ENCODE data around the gene VANGL1. TPM values are rescaled to one million over a fixed set of nuclear protein-coding genes. Genes with fewer than 3 reads are reported as not detected.
A peak's percentile ranks its signal among the peaks of the same experiment; 100 is the strongest.

The VANGL1 gene
- total and polyA plus RNA-seq, 2 of the 13 experiments (the other 11 are each of a cell fraction or from before 2014, with no cell fraction given) = 5.3 to 9.4 TPM

DNA sequence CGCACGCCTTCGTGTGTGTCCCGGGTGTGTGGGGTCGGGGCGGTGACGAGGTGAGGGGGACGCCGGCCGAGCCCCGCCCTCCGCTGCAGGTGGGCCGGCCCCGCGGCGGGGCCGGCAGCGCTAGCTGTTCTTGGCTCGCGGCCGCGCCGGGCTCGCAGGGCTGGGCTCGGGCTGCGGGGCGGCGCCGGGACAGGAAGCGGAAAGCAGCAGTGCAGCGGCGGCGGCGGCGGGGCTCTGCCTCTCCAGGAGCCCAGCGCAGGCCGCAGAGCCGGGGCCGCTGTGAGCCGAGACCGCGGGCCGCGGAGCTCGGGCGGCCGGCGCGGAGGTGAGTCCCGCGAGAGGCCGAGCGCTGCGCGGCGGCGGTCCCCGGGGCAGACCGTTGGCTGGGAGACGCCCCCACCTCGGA is at the start of gene VANGL1 (continued):
- 0 out of 2 replicates have a peak, but pooled peaks have one; percentile 12 for TF ChIP-seq ESRRA (CRISPR knock-in tag; IDR thresholded peaks at IDR 0.05; ENCODE audit: low read depth)
- 0 out of 2 replicates have a peak, but pooled peaks have one; percentile 25 for TF ChIP-seq ZMYM4 (CRISPR knock-in tag; IDR thresholded peaks at IDR 0.05)
- TF ChIP-seq GABPA (IDR thresholded peaks at IDR 0.05; ENCODE audit: low read depth, low read length) = peak; percentile 67
- no peak for TF ChIP-seq GABPA (CRISPR knock-in tag; IDR thresholded peaks at IDR 0.05; ENCODE audit: low read depth)
- peak; percentile 65; the same call in 1 of the 2 replicates for TF ChIP-seq GABPB1 (CRISPR knock-in tag; IDR thresholded peaks at IDR 0.05)
- TF ChIP-seq SP4 (CRISPR knock-in tag; IDR thresholded peaks at IDR 0.05) = 0 out of 2 replicates have a peak, but pooled peaks have one; percentile 10
- no peak for TF ChIP-seq ZNF563 (CRISPR knock-in tag; IDR thresholded peaks at IDR 0.05)
- no peak for TF ChIP-seq ZNF674 (CRISPR knock-in tag; IDR thresholded peaks at IDR 0.05; ENCODE audit: low read depth)
- no peak for TF ChIP-seq ZFP36L2 (CRISPR knock-in tag; IDR thresholded peaks at IDR 0.05)
- TF ChIP-seq MED1 (CRISPR knock-in tag; IDR thresholded peaks at IDR 0.05) = 0 out of 2 replicates have a peak, but pooled peaks have one; percentile 12
- TF ChIP-seq, protein P1, sequence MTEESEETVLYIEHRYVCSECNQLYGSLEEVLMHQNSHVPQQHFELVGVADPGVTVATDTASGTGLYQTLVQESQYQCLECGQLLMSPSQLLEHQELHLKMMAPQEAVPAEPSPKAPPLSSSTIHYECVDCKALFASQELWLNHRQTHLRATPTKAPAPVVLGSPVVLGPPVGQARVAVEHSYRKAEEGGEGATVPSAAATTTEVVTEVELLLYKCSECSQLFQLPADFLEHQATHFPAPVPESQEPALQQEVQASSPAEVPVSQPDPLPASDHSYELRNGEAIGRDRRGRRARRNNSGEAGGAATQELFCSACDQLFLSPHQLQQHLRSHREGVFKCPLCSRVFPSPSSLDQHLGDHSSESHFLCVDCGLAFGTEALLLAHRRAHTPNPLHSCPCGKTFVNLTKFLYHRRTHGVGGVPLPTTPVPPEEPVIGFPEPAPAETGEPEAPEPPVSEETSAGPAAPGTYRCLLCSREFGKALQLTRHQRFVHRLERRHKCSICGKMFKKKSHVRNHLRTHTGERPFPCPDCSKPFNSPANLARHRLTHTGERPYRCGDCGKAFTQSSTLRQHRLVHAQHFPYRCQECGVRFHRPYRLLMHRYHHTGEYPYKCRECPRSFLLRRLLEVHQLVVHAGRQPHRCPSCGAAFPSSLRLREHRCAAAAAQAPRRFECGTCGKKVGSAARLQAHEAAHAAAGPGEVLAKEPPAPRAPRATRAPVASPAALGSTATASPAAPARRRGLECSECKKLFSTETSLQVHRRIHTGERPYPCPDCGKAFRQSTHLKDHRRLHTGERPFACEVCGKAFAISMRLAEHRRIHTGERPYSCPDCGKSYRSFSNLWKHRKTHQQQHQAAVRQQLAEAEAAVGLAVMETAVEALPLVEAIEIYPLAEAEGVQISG (CRISPR knock-in tag; IDR thresholded peaks at IDR 0.05) = peak; percentile 37; the same call in 1 of the 2 replicates
- TF ChIP-seq, protein P2, sequence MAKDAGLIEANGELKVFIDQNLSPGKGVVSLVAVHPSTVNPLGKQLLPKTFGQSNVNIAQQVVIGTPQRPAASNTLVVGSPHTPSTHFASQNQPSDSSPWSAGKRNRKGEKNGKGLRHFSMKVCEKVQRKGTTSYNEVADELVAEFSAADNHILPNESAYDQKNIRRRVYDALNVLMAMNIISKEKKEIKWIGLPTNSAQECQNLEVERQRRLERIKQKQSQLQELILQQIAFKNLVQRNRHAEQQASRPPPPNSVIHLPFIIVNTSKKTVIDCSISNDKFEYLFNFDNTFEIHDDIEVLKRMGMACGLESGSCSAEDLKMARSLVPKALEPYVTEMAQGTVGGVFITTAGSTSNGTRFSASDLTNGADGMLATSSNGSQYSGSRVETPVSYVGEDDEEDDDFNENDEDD (CRISPR knock-in tag; IDR thresholded peaks at IDR 0.05; ENCODE audit: borderline replicate concordance) = 0 out of 2 replicates have a peak, but pooled peaks have one; percentile 18
- no peak for TF ChIP-seq ZFAT (CRISPR knock-in tag; conservative IDR thresholded peaks at IDR 0.05)
- no peak for TF ChIP-seq NRL (CRISPR knock-in tag; IDR thresholded peaks at IDR 0.05; ENCODE audit: borderline replicate concordance)
- TF ChIP-seq SAP130 (CRISPR knock-in tag; IDR thresholded peaks at IDR 0.05; ENCODE audit: low read depth) = peak; percentile 9; the same call in 1 of the 2 replicates
